ENCODE data around the gene SYNGAP1. TPM values are rescaled to one million over a fixed set of nuclear protein-coding genes. Genes with fewer than 3 reads are reported as not detected.

Gene SYNGAP1
- total and polyA plus RNA-seq, 3 donors from 2014 or later = 29.4 to 43.9 (median 31.5) TPM

- Histone ChIP-seq H3K4me3 (no peak overlapping the region), H3K27ac (no peak overlapping the region)
- intact Hi-C loops (cut with DNase I; ENCODE audit: low total_unique reads) = no loop called here
Observed at GRCh38 chr6:33490198-33490597, 70.3 kb downstream of the SYNGAP1 start.

GRCh38 chr6:33490621-33491020 lies 70.8 kb downstream of the SYNGAP1 start:
- intact Hi-C loops (cut with DNase I; ENCODE audit: low total_unique reads) = no loop called here
- no peaks in the 10 kb centered on the region for H3K9me3 ChIP-seq
- no peaks in the 10 kb centered on the region for H3K36me3 ChIP-seq (ENCODE audit: low read depth, missing control alignments)
- H3K27me3 ChIP-seq = no peaks in the 10 kb centered on the region
- 89 to 91% methylated on average over 6 of the region's 6 CpGs for WGBS, 2 donors
- TF ChIP-seq CTCF (IDR thresholded peaks at IDR 0.05) = no peak
- TF ChIP-seq POLR2A (IDR thresholded peaks at IDR 0.05) = no peak
- DNase-seq = no peak
- no peak overlapping the region for H3K27ac ChIP-seq
- no peaks in the 10 kb centered on the region for H3K4me1 ChIP-seq
- no peak overlapping the region for H3K4me3 ChIP-seq

More at GRCh38 chr6:33490198-33490597, 70.3 kb downstream of the SYNGAP1 start:
- DNase-seq = no peak
- whole genome bisulfite sequencing, 2 donors = 71% methylated on average over 3 of the region's 3 CpGs
- H3K27me3 ChIP-seq = no peaks in the 10 kb centered on the region
- no peaks in the 10 kb centered on the region for H3K36me3 ChIP-seq (ENCODE audit: low read depth, missing control alignments)
- no peaks in the 10 kb centered on the region for H3K9me3 ChIP-seq
- no peaks in the 10 kb centered on the region for H3K4me1 ChIP-seq
- TF ChIP-seq CTCF (IDR thresholded peaks at IDR 0.05) = no peak
- TF ChIP-seq POLR2A (IDR thresholded peaks at IDR 0.05) = no peak

- H3K4me3 ChIP-seq = no peak overlapping the region
- 54 to 64% methylated on average over 4 of the region's 4 CpGs for WGBS, 2 donors
- intact Hi-C loops (cut with DNase I; ENCODE audit: low total_unique reads) = no loop called here
Observed at GRCh38 chr6:33492093-33492492, 72.2 kb downstream of the SYNGAP1 start.

GRCh38 chr6:33497157-33497556 lies 77.3 kb downstream of the SYNGAP1 start:
- 88 to 97% methylated on average over 7 of the region's 7 CpGs for WGBS, 2 donors
- intact Hi-C loops (cut with DNase I; ENCODE audit: low total_unique reads) = no loop called here

More at GRCh38 chr6:33492093-33492492, 72.2 kb downstream of the SYNGAP1 start:
- H3K27me3 ChIP-seq = no peaks in the 10 kb centered on the region
- H3K36me3 ChIP-seq (ENCODE audit: low read depth, missing control alignments) = no peaks in the 10 kb centered on the region
- no peak overlapping the region for H3K27ac ChIP-seq
- no peak for DNase-seq
- no peaks in the 10 kb centered on the region for H3K4me1 ChIP-seq
- no peaks in the 10 kb centered on the region for H3K9me3 ChIP-seq
- TF ChIP-seq CTCF (IDR thresholded peaks at IDR 0.05) (no peak), POLR2A (IDR thresholded peaks at IDR 0.05) (no peak)

GRCh38 chr6:33502486-33502885 lies 82.6 kb downstream of the SYNGAP1 start:
- Histone ChIP-seq H3K36me3 (ENCODE audit: low read depth, missing control alignments) (no peaks in the 10 kb centered on the region), H3K27me3 (no peaks in the 10 kb centered on the region), H3K9me3 (no peaks in the 10 kb centered on the region), H3K4me3 (no peak overlapping the region), H3K4me1 (no peaks in the 10 kb centered on the region), H3K27ac (no peak overlapping the region)
- TF ChIP-seq POLR2A (IDR thresholded peaks at IDR 0.05) (no peak), CTCF (IDR thresholded peaks at IDR 0.05) (no peak)
- intact Hi-C loops (cut with DNase I; ENCODE audit: low total_unique reads) = no loop called here
- no peak for DNase-seq
- 91 to 94% methylated on average over 20 to 23 of the region's 23 CpGs for WGBS, 2 donors

More at GRCh38 chr6:33497157-33497556, 77.3 kb downstream of the SYNGAP1 start:
- Histone ChIP-seq H3K4me3 (no peak overlapping the region), H3K9me3 (no peaks in the 10 kb centered on the region), H3K4me1 (no peaks in the 10 kb centered on the region), H3K27me3 (no peaks in the 10 kb centered on the region), H3K36me3 (ENCODE audit: low read depth, missing control alignments) (no peaks in the 10 kb centered on the region), H3K27ac (no peak overlapping the region)
- no peak for DNase-seq
- no peak for TF ChIP-seq POLR2A (IDR thresholded peaks at IDR 0.05)
